Measurements from ENCODE around the gene PGP.

PGP gene

GRCh38 chr16:2162676-2163118, 51.9 kb downstream of the PGP start:
- peaks cover 2 to 4% of the 10 kb centered on the region in 2 experiments for H3K4me1 ChIP-seq (ENCODE audit: control insufficient read depth in 1 of 2, insufficient read depth in 2 of 2, low read length in 2 of 2)
- H3K4me3 ChIP-seq (ENCODE audit: low read depth, low read length) = peak overlapping the region; percentile 0
- H2BK12ac ChIP-seq (ENCODE audit: low read length) = no peak overlapping the region
- peak overlapping the region; percentile 12 for H3K18ac ChIP-seq (ENCODE audit: low read length)
- no peak overlapping the region for H4K8ac ChIP-seq (ENCODE audit: low read depth, low read length)
- peaks cover 7% of the 10 kb centered on the region for H3K9me3 ChIP-seq (ENCODE audit: insufficient read depth, low read depth, low read length)
- no peak overlapping the region for H2AFZ ChIP-seq (ENCODE audit: insufficient read depth, low read length, poor library complexity)
- no peak overlapping the region for H2AK5ac ChIP-seq (ENCODE audit: low read length)
- H4K91ac ChIP-seq (ENCODE audit: low read depth, low read length) = no peak overlapping the region
- no CpG with 5 or more reads among the region's 13 CpGs for WGBS (ENCODE audit: extremely low coverage, insufficient coverage, insufficient read length)
- H2BK120ac ChIP-seq (ENCODE audit: insufficient read depth, low read length, poor library complexity) = no peak overlapping the region
- no peak for DNase-seq
- H3K79me1 ChIP-seq (ENCODE audit: low read length) = no peaks in the 10 kb centered on the region
- no peak overlapping the region for H3K4ac ChIP-seq (ENCODE audit: low read depth, low read length)
- no peak overlapping the region for H3K4me2 ChIP-seq (ENCODE audit: low read length)
- H3K9ac ChIP-seq (ENCODE audit: low read length) = no peak overlapping the region
- no peak overlapping the region for H3K27ac ChIP-seq (ENCODE audit: low read depth, low read length)
- no peak overlapping the region for H3K23ac ChIP-seq (ENCODE audit: low read length)
- no peak overlapping the region for H2BK5ac ChIP-seq (ENCODE audit: low read depth, low read length, poor library complexity)
- H4K12ac ChIP-seq (ENCODE audit: low read depth, low read length) = no peak overlapping the region
- no peak overlapping the region for H3K14ac ChIP-seq (ENCODE audit: low read length)
- H3K79me2 ChIP-seq (ENCODE audit: control insufficient read depth, insufficient read depth, low read length, poor library complexity) = peaks cover 24% of the 10 kb centered on the region
- H3K27me3 ChIP-seq (ENCODE audit: insufficient read depth, low read length) = no peaks in the 10 kb centered on the region
- H3K36me3 ChIP-seq (ENCODE audit: control insufficient read depth in 1 of 2, insufficient read depth in 2 of 2, low read length in 2 of 2) = peaks cover 27 to 36% of the 10 kb centered on the region in 2 experiments

GRCh38 chr16:2161911-2162310, 52.7 kb downstream of the PGP start:
- no CpG with 5 or more reads among the region's 10 CpGs for WGBS (ENCODE audit: extremely low coverage, insufficient coverage, insufficient read length)
- Histone ChIP-seq H3K36me3 (ENCODE audit: control insufficient read depth in 1 of 2, insufficient read depth in 2 of 2, low read length in 2 of 2) (peaks cover 21 to 28% of the 10 kb centered on the region in 2 experiments), H3K9ac (ENCODE audit: low read length) (no peak overlapping the region), H3K79me1 (ENCODE audit: low read length) (no peaks in the 10 kb centered on the region), H3K23ac (ENCODE audit: low read length) (no peak overlapping the region), H3K4me2 (ENCODE audit: low read length) (no peak overlapping the region), H3K27me3 (ENCODE audit: insufficient read depth, low read length) (no peaks in the 10 kb centered on the region), H3K4ac (ENCODE audit: low read depth, low read length) (no peak overlapping the region), H3K14ac (ENCODE audit: low read length) (no peak overlapping the region), H3K27ac (ENCODE audit: low read depth, low read length) (no peak overlapping the region), H2BK120ac (ENCODE audit: insufficient read depth, low read length, poor library complexity) (no peak overlapping the region), H2AFZ (ENCODE audit: insufficient read depth, low read length, poor library complexity) (no peak overlapping the region), H3K9me3 (ENCODE audit: insufficient read depth, low read depth, low read length) (peaks cover 7% of the 10 kb centered on the region), H2BK5ac (ENCODE audit: low read depth, low read length, poor library complexity) (no peak overlapping the region), H4K8ac (ENCODE audit: low read depth, low read length) (no peak overlapping the region), H2AK5ac (ENCODE audit: low read length) (no peak overlapping the region), H3K79me2 (ENCODE audit: control insufficient read depth, insufficient read depth, low read length, poor library complexity) (peaks cover 31% of the 10 kb centered on the region), H4K12ac (ENCODE audit: low read depth, low read length) (no peak overlapping the region), H3K4me1 (ENCODE audit: control insufficient read depth in 1 of 2, insufficient read depth in 2 of 2, low read length in 2 of 2) (peaks cover 6 to 7% of the 10 kb centered on the region in 2 experiments), H2BK12ac (ENCODE audit: low read length) (no peak overlapping the region), H3K4me3 (ENCODE audit: low read depth, low read length) (no peak overlapping the region), H4K91ac (ENCODE audit: low read depth, low read length) (no peak overlapping the region), H3K18ac (ENCODE audit: low read length) (no peak overlapping the region)
- DNase-seq = no peak

Data from trophoblast cell (in vitro differentiated cells and primary cell).